Measurements from ENCODE around the gene SRRM3. TPM values are rescaled to one million over a fixed set of nuclear protein-coding genes. Genes with fewer than 3 reads are reported as not detected.
"Not testable (repeated sequence)": the region's sequence is repeated elsewhere in the genome, so short reads cannot be mapped to it uniquely, and the experiment has no call there.

The SRRM3 gene
- total RNA-seq, 1 donor from 2014 or later: 6.1 TPM

- no peak for FAIRE-seq
- DNase-seq (ENCODE audit: low spot score in 2 of 2): no peak
Observed at GRCh38 chr7:76282344-76283253, 80.9 kb downstream of the SRRM3 start.

- FAIRE-seq: no peak
- no peak for DNase-seq (ENCODE audit: low spot score in 2 of 2)
Observed at GRCh38 chr7:76283254-76284159, 81.8 kb downstream of the SRRM3 start.

GRCh38 chr7:76285604-76286374 lies 84.1 kb downstream of the SRRM3 start:
- DNase-seq (ENCODE audit: low spot score in 2 of 2): no peak
- no peak for FAIRE-seq

- DNase-seq (ENCODE audit: low spot score in 2 of 2): no peak
- no peak for FAIRE-seq
Observed at GRCh38 chr7:76286842-76287403, 85.2 kb downstream of the SRRM3 start.

GRCh38 chr7:76290847-76291350 lies 89.2 kb downstream of the SRRM3 start:
- not testable (repeated sequence) for FAIRE-seq; DNase-seq (ENCODE audit: low spot score in 2 of 2)

- DNase-seq (ENCODE audit: low spot score in 2 of 2): peak; percentile 76 to 86
- no peak for FAIRE-seq
Observed at GRCh38 chr7:76291351-76292212, 89.9 kb downstream of the SRRM3 start.

GRCh38 chr7:76292213-76292573 lies 90.5 kb downstream of the SRRM3 start:
- DNase-seq (ENCODE audit: low spot score in 2 of 2) (no peak), FAIRE-seq (no peak)

GRCh38 chr7:76292911-76293310 lies 91.2 kb downstream of the SRRM3 start:
- not testable (repeated sequence) for DNase-seq (ENCODE audit: low spot score in 2 of 2); FAIRE-seq

- FAIRE-seq: no peak
- DNase-seq (ENCODE audit: low spot score in 2 of 2): no peak
Observed at GRCh38 chr7:76293407-76293901, 91.8 kb downstream of the SRRM3 start.

GRCh38 chr7:76294344-76295024 lies 92.8 kb downstream of the SRRM3 start:
- FAIRE-seq: no peak
- DNase-seq (ENCODE audit: low spot score in 2 of 2): peak; percentile 78 to 79

- no peak for FAIRE-seq
- DNase-seq (ENCODE audit: low spot score in 2 of 2): no peak
Observed at GRCh38 chr7:76296743-76297740, 95.3 kb downstream of the SRRM3 start.

GRCh38 chr7:76300166-76300731 lies 98.6 kb downstream of the SRRM3 start:
- DNase-seq (ENCODE audit: low spot score in 2 of 2) (no peak), FAIRE-seq (no peak)

GRCh38 chr7:76301000-76301399 lies 99.3 kb downstream of the SRRM3 start:
- DNase-seq (ENCODE audit: low spot score in 2 of 2): no peak
- no peak for FAIRE-seq

GRCh38 chr7:76302347-76303201 lies 100.9 kb downstream of the SRRM3 start, which contains the start of gene HSPB1:
Gene HSPB1 (plus strand): TSS chr7:76302673. CDS start chr7:76302713, 40 bp downstream.
- no peak for FAIRE-seq

More at GRCh38 chr7:76302347-76303201, 100.9 kb downstream of the SRRM3 start, which contains the start of gene HSPB1:
- DNase-seq (ENCODE audit: low spot score in 2 of 2): peak; percentile 70 to 82
